GM18505 (cell line): ENCODE results near the gene KCNH1.

Source experiments
- ATAC-seq: cut with Tn5 transposase; IDR thresholded peaks from one replicate; pipeline ENCODE4 v1.9.1; 2021; ENCODE audit not compliant: unreplicated experiment
- POLR2A ChIP-seq: IDR thresholded peaks from 4 replicates; pipeline ENCODE4 v1.6.1; 2011; ENCODE audit warnings: borderline replicate concordance; ENCODE audit not compliant: insufficient read depth, insufficient read length; ENCODE audit errors: extremely low read depth

KCNH1 gene, protein sequence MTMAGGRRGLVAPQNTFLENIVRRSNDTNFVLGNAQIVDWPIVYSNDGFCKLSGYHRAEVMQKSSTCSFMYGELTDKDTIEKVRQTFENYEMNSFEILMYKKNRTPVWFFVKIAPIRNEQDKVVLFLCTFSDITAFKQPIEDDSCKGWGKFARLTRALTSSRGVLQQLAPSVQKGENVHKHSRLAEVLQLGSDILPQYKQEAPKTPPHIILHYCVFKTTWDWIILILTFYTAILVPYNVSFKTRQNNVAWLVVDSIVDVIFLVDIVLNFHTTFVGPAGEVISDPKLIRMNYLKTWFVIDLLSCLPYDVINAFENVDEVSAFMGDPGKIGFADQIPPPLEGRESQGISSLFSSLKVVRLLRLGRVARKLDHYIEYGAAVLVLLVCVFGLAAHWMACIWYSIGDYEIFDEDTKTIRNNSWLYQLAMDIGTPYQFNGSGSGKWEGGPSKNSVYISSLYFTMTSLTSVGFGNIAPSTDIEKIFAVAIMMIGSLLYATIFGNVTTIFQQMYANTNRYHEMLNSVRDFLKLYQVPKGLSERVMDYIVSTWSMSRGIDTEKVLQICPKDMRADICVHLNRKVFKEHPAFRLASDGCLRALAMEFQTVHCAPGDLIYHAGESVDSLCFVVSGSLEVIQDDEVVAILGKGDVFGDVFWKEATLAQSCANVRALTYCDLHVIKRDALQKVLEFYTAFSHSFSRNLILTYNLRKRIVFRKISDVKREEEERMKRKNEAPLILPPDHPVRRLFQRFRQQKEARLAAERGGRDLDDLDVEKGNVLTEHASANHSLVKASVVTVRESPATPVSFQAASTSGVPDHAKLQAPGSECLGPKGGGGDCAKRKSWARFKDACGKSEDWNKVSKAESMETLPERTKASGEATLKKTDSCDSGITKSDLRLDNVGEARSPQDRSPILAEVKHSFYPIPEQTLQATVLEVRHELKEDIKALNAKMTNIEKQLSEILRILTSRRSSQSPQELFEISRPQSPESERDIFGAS

GRCh38 chr1:211133836-211134669 is at the start of gene KCNH1:
Gene KCNH1 (minus strand): TSS chr1:211134148. CDS start chr1:211133945, 203 bp downstream.
- TF ChIP-seq POLR2A = no peak
- ATAC-seq = peak; percentile 91

DNA sequence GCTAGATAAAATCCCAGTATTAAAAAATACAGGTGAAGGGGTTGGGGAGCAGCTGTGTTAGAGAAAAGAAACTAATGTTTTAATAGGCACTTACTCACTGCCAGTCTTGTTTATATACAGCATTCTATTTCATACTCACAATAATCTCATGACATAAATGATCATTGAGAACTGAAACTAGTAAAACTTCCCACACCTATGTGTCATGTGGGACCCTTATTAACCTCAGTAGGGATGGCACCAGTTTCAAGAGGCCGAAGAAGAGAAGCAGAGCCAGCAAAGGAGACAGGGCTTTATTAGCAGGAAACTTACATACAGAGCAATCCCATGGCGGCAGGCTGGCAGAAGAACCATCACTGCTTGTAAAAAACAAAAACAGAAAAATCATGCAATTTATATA is 48.8 kb upstream of the KCNH1 start:
- no peak for ATAC-seq
- TF ChIP-seq POLR2A = no peak

DNA sequence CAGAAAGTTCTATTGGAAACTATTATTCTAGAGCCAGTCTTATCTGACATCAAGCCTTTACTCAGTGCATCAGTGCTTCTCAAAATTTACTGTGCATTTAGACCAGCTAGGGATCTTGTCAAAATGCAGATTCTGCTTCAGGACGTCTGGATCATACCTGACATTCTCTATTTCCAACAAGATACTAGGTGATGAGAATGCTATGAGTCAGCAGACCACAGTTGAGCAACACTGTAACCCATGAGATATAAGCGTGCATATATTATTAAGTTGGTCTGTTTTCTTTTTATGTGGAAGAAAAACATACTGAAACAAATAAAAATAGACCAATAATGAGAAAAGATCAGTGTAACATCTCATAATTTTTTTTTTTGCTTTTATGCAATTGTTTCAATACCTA is 40.4 kb upstream of the KCNH1 start:
- TF ChIP-seq POLR2A = no peak
- no peak for ATAC-seq

GRCh38 chr1:211172657-211173056 is 38.7 kb upstream of the KCNH1 start:
- no peak for TF ChIP-seq POLR2A
- no peak for ATAC-seq

DNA sequence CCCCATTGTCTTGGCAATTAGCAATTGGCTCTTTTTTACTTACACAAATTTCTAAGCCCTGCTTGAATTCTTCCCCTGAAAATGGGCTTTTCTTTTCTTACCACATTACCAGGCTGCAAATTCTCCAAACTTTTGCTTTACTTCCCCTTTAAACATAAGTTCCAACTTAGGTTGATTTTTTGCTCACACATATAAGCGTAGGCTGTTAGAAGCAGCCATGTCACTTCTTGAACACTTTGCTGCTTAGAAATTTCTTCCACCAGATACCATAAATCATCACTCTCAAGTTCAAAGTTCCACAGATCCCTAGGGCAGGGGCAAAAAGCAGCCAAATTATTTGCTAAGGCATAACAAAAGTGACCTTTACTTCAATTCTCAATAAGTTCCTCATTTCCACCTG is 35.4 kb upstream of the KCNH1 start:
- no peak for ATAC-seq
- no peak for TF ChIP-seq POLR2A

DNA sequence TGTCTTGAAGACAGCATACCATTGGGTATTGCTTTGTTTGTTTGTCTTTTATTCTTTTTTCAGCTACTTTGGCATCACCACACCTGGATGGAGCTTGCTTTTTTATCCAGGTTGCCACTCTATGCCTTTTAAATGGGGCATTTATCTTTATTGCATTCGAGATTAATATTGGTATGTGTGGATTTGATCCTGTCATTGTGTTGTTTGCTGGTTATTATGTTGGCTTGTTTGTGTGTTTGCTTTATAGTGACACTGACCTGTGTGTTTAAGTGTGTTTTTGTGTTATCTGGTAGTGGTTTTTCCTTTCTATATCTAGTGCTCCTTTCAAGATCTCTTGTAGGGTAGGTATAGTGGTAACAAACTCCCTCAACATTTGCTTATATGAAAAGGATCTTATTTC is 24.9 kb upstream of the KCNH1 start:
- TF ChIP-seq POLR2A = no peak
- no peak for ATAC-seq

DNA sequence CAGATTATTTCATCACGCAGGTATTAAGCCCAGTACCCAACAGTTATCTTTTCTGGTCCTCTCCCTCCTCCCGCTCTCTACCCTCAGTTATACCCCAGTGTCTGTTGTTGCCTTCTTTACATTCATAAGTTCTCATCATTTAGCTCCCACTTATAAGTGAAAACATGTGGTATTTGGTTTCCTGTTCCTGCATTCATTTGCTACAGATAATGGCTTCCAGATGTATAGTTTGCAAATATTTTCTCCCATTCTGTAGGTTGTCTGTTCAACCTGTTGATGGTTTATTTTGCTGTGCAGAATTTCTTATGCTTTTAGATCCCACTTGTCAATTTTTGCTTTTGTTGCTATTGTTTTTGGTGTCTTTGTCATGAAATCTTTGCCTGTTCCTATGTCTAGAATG is 21.1 kb upstream of the KCNH1 start:
- no peak for ATAC-seq
- no peak for TF ChIP-seq POLR2A

DNA sequence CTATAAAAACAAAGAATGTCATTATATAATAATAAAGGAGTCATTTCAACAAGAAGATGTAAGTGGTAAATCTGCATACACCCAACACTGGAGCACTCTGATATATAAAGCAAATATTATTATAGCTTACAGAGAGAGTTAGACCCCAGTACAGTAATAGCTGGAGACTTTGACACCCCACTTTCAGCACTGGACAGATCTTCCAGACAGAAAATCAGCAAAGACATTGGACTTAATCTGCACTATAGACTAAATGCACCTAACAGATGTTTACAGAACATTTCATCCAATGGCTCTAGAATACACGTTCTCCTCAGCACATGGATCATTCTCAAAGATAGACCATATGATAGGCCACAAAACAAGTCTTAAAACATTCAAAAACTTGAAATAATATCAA is 20.0 kb upstream of the KCNH1 start:
- no peak for TF ChIP-seq POLR2A
- ATAC-seq = no peak

DNA sequence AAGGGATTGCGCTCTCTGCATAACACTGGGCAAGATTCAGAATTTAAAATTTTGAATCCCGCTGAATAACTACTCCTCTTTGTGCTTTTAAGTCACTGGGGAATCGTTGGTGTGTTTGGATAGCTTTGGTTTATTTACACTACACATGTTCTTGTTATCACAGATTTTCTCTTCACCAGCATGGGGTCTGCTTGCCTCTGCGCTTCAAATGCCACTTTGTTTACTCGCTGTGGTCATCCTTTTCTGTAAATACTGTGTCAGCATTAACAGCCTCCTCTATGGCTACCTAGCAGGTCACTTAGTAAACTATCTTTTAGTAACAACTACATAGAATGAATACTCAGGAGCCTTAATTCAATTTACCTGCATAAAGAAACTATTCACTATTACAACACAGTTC is 14.4 kb upstream of the KCNH1 start:
- ATAC-seq = no peak
- no peak for TF ChIP-seq POLR2A

- no peak for ATAC-seq
These were observed 12.0 kb upstream of the KCNH1 start for GRCh38 chr1:211145944-211146343.

GRCh38 chr1:211135342-211135950 is 1.5 kb upstream of the KCNH1 start:
- no peak for ATAC-seq
- TF ChIP-seq POLR2A = no peak

More at GRCh38 chr1:211145944-211146343, 12.0 kb upstream of the KCNH1 start:
- TF ChIP-seq POLR2A = no peak

- TF ChIP-seq POLR2A = no peak
- ATAC-seq = no peak
These were observed 534 bp downstream of the KCNH1 start for GRCh38 chr1:211133393-211133835.
